ENCODE data around the gene NUDT6.
"Not testable (repeated sequence)": the region's sequence is repeated elsewhere in the genome, so short reads cannot be mapped to it uniquely, and the experiment has no call there.

NUDT6 gene

GRCh38 chr4:122845066-122845465, 77.3 kb downstream of the NUDT6 start:
- Histone ChIP-seq H3F3A (ENCODE audit: insufficient read depth) (no peaks in the 10 kb centered on the region), H3K27ac (ENCODE audit: low read depth, low read length) (no peak overlapping the region), H3K79me2 (ENCODE audit: insufficient read depth, low read length) (no peaks in the 10 kb centered on the region), H3K4me3 (ENCODE audit: insufficient read depth, low read length, poor library complexity, severe bottlenecking) (no peak overlapping the region), H3K9me3 (ENCODE audit: insufficient read depth, low read length) (no peaks in the 10 kb centered on the region), H2AFZ (ENCODE audit: low read depth, low read length, severe bottlenecking) (no peak overlapping the region), H3K36me3 (ENCODE audit: low read length) (no peaks in the 10 kb centered on the region), H3K27me3 (ENCODE audit: low read length) (no peaks in the 10 kb centered on the region), H3K9me2 (replicated peaks; ENCODE audit: insufficient read depth, low read length) (no peaks in the 10 kb centered on the region), H3K9ac (ENCODE audit: low read length) (no peak overlapping the region), H3K4me2 (ENCODE audit: low read depth, low read length, poor library complexity, severe bottlenecking) (no peak overlapping the region), H4K20me1 (ENCODE audit: low read depth, low read length) (no peaks in the 10 kb centered on the region)
- TF ChIP-seq CTCF (IDR thresholded peaks at IDR 0.05; ENCODE audit: insufficient read depth, low read length, poor library complexity, severe bottlenecking), result no peak
- TF ChIP-seq EZH2phosphoT487 (conservative IDR thresholded peaks at IDR 0.05; ENCODE audit: low read length), result no peak

- not testable (repeated sequence) for H3K27me3 ChIP-seq (ENCODE audit: low read length); H3K27ac ChIP-seq (ENCODE audit: low read depth, low read length); H3K9me3 ChIP-seq (ENCODE audit: insufficient read depth, low read length); H3K9me2 ChIP-seq (replicated peaks; ENCODE audit: insufficient read depth, low read length); H3K36me3 ChIP-seq (ENCODE audit: low read length); H4K20me1 ChIP-seq (ENCODE audit: low read depth, low read length); H3F3A ChIP-seq (ENCODE audit: insufficient read depth); H2AFZ ChIP-seq (ENCODE audit: low read depth, low read length, severe bottlenecking); H3K79me2 ChIP-seq (ENCODE audit: insufficient read depth, low read length); H3K4me3 ChIP-seq (ENCODE audit: insufficient read depth, low read length, poor library complexity, severe bottlenecking); H3K9ac ChIP-seq (ENCODE audit: low read length); H3K4me2 ChIP-seq (ENCODE audit: low read depth, low read length, poor library complexity, severe bottlenecking)
These were observed 78.0 kb downstream of the NUDT6 start for GRCh38 chr4:122844391-122844790.

GRCh38 chr4:122842984-122843531, 79.3 kb downstream of the NUDT6 start:
- Histone ChIP-seq H3K27ac (ENCODE audit: low read depth, low read length) (no peak overlapping the region), H4K20me1 (ENCODE audit: low read depth, low read length) (no peaks in the 10 kb centered on the region), H3K4me3 (ENCODE audit: insufficient read depth, low read length, poor library complexity, severe bottlenecking) (no peak overlapping the region), H3K79me2 (ENCODE audit: insufficient read depth, low read length) (no peaks in the 10 kb centered on the region), H3K9me2 (replicated peaks; ENCODE audit: insufficient read depth, low read length) (no peaks in the 10 kb centered on the region), H3K9ac (ENCODE audit: low read length) (no peak overlapping the region), H3K9me3 (ENCODE audit: insufficient read depth, low read length) (no peaks in the 10 kb centered on the region), H3K36me3 (ENCODE audit: low read length) (no peaks in the 10 kb centered on the region), H3K4me2 (ENCODE audit: low read depth, low read length, poor library complexity, severe bottlenecking) (no peak overlapping the region), H3K27me3 (ENCODE audit: low read length) (no peaks in the 10 kb centered on the region), H2AFZ (ENCODE audit: low read depth, low read length, severe bottlenecking) (no peak overlapping the region), H3F3A (ENCODE audit: insufficient read depth) (no peaks in the 10 kb centered on the region)
- TF ChIP-seq CTCF (IDR thresholded peaks at IDR 0.05; ENCODE audit: insufficient read depth, low read length, poor library complexity, severe bottlenecking) (no peak), EZH2phosphoT487 (conservative IDR thresholded peaks at IDR 0.05; ENCODE audit: low read length) (no peak)
